ENCODE data around the gene KNG1. TPM values are rescaled to one million over a fixed set of nuclear protein-coding genes. Genes with fewer than 3 reads are reported as not detected.

The KNG1 gene
- polyA plus RNA-seq, 1 donor = 56.9 TPM

Other genes with a start within 250 kb of the KNG1 start
- gene CRYGS, start 173.0 kb upstream of the KNG1 start, polyA plus RNA-seq (ENCODE audit: insufficient read length) = 11.6 TPM
- gene TBCCD1, start 150.0 kb upstream of the KNG1 start, polyA plus RNA-seq (ENCODE audit: insufficient read length) = 25.9 TPM
- 74.6 TPM for gene DNAJB11, start 146.6 kb upstream of the KNG1 start, polyA plus RNA-seq (ENCODE audit: insufficient read length)
- 0.62 TPM for gene AHSG, start 104.3 kb upstream of the KNG1 start, polyA plus RNA-seq (ENCODE audit: insufficient read length)
- 0.28 TPM for gene FETUB, start 77.0 kb upstream of the KNG1 start, polyA plus RNA-seq (ENCODE audit: insufficient read length)
- 2.0 TPM for gene HRG, start 51.3 kb upstream of the KNG1 start, polyA plus RNA-seq (ENCODE audit: insufficient read length)
- 869 TPM for gene EIF4A2, start 66.2 kb downstream of the KNG1 start, polyA plus RNA-seq (ENCODE audit: insufficient read length)
- 74.0 TPM for gene RFC4, start 89.1 kb downstream of the KNG1 start, polyA plus RNA-seq (ENCODE audit: insufficient read length)
- gene ADIPOQ, start 125.4 kb downstream of the KNG1 start, polyA plus RNA-seq (ENCODE audit: insufficient read length) = 0.07 TPM
- 75.9 TPM for gene ST6GAL1, start 213.2 kb downstream of the KNG1 start, polyA plus RNA-seq (ENCODE audit: insufficient read length)